ENCODE data around the gene PTPRM. TPM values are rescaled to one million over a fixed set of nuclear protein-coding genes. Genes with fewer than 3 reads are reported as not detected.

Gene PTPRM
- total RNA-seq, 1 experiment from 2014 or later, result 14.5 TPM

- no peaks in the 10 kb centered on the region for H3K36me3 ChIP-seq (ENCODE audit: control insufficient read depth in 1 of 2, insufficient read depth in 2 of 2, low read length in 2 of 2)
- CTCF ChIA-PET, result no interaction called here
- H3K9me3 ChIP-seq (ENCODE audit: control insufficient read depth in 1 of 2, insufficient read depth in 1 of 2, low read depth in 1 of 2, low read length in 2 of 2), result no peaks in the 10 kb centered on the region
- POLR2A ChIA-PET, result no interaction called here
- no peaks in the 10 kb centered on the region for H3K27me3 ChIP-seq (ENCODE audit: insufficient read depth, low read length)
- H3K4me1 ChIP-seq (ENCODE audit: control insufficient read depth in 1 of 2, insufficient read depth in 2 of 2, low read length in 2 of 2), result peaks cover 0 to 13% of the 10 kb centered on the region in 2 experiments; a peak in 2 of 4 replicates
- DNase-seq (ENCODE audit: low read depth, low spot score), result no peak
- H3K27ac ChIP-seq (ENCODE audit: low read depth, low read length), result no peak overlapping the region
- no TSS peak for BruUV-seq (replicated peaks)
- intact Hi-C loops (cut with micrococcal nuclease), result no loop called here
- no peak for ATAC-seq
- no peaks in the 10 kb centered on the region for H3K79me2 ChIP-seq (ENCODE audit: insufficient read depth, low read length)
- H3K9ac ChIP-seq (ENCODE audit: low read length), result no peak overlapping the region
- no peaks in the 10 kb centered on the region for H4K20me1 ChIP-seq (ENCODE audit: insufficient read depth)
- H2AFZ ChIP-seq (ENCODE audit: low read depth, low read length, poor library complexity, severe bottlenecking), result no peak overlapping the region
- no peaks in the 10 kb centered on the region for H3K9me2 ChIP-seq (ENCODE audit: insufficient read depth)
- RAD21 ChIA-PET (ENCODE audit: low non-redundant PET in 1 of 2, low total read pairs in 2 of 2, uncharacterized antibody in 2 of 2, unreplicated experiment in 2 of 2), result no interaction called here
- H3K4me2 ChIP-seq (ENCODE audit: low read length), result no peak overlapping the region
- TF ChIP-seq POLR2AphosphoS5 (IDR thresholded peaks at IDR 0.05; ENCODE audit: low read depth, low read length), result no peak
- no peak for TF ChIP-seq EZH2 (IDR thresholded peaks at IDR 0.05)
- no peak for TF ChIP-seq FOSL1 (IDR thresholded peaks at IDR 0.05; ENCODE audit: low read depth)
- TF ChIP-seq POLR2A (IDR thresholded peaks at IDR 0.05; ENCODE audit: borderline replicate concordance, extremely low read depth, insufficient read depth, insufficient read length), result no peak
- TF ChIP-seq EGR1 (IDR thresholded peaks at IDR 0.05; ENCODE audit: low read depth), result no peak
- no peak for TF ChIP-seq REST (IDR thresholded peaks at IDR 0.05; ENCODE audit: low read depth)
- TF ChIP-seq MAX (IDR thresholded peaks at IDR 0.05), result no peak
- no peak for TF ChIP-seq CEBPB (IDR thresholded peaks at IDR 0.05; ENCODE audit: low read depth)
- no peak for TF ChIP-seq EZH2phosphoT487 (IDR thresholded peaks at IDR 0.05; ENCODE audit: borderline replicate concordance)
- no peak for TF ChIP-seq SIN3A (IDR thresholded peaks at IDR 0.05; ENCODE audit: low read depth)
- H3K4me3 ChIP-seq (replicated peaks in 1 of 2; ENCODE audit: low read depth in 1 of 2, low read length in 2 of 2), result no peak overlapping the region
These were observed 547.4 kb downstream of the PTPRM start for GRCh38 chr18:8114480-8114879.

Data from HCT116 (cell line).